K562 (cell line): ENCODE results near the gene GSTM1. TPM values are rescaled to one million over a fixed set of nuclear protein-coding genes. Genes with fewer than 3 reads are reported as not detected.

Experiments
- ATAC-seq: fragments of 200-7000 bp; cut with Tn5 transposase; 3 replicates; pipeline ENCODE4 v1.9.1; 2020; ENCODE audit warnings: moderate library complexity
- BruUV-seq: library from RNA; stranded (reverse); fragments of 400-500 nt; replicated peaks from 2 replicates; lab custom pipeline; 2021; lab: Mats Ljungman, UMichigan
- CTCF ChIA-PET: fragments of 300-600 bp; formaldehyde crosslinking; extraction: SDS; loops from one replicate; lab custom pipeline; 2021; ENCODE audit warnings: low intra/inter-chr PET ratio; lab: Yijun Ruan, JAX
- POLR2A ChIA-PET: fragments of 300-600, 350-650 bp; sonication (Branson Sonifier 250); formaldehyde crosslinking; extraction: SDS; loops from one replicate; lab custom pipeline; 2021; ENCODE audit warnings: antibody characterized with exemption, inconsistent platforms; lab: Yijun Ruan, JAX
- DNase-seq, 4 experiments: peaks; one replicate each; pipeline versions ENCODE4 v3.0.0 to v3.0.0-alpha.2; 2011 to 2018; ENCODE audit warnings: low spot score in 3 of 4, mixed read lengths in 3 of 4; ENCODE audit errors: extremely low read depth in 1 of 4
- FAIRE-seq: peaks from 2 replicates; lab custom pipeline; 2011; peaks lifted over from hg19 to GRCh38; lab: Jason Lieb, UNC
- H2AFZ ChIP-seq: 2 replicates; pipeline ENCODE4 v1.6.0; 2011; ENCODE audit warnings: low read depth, low read length, control low read depth, inconsistent platforms
- H3K27ac ChIP-seq: fragments of 200-600 bp; 3 replicates; pipeline ENCODE4 v1.8.0; 2011; ENCODE audit warnings: low read depth, mild to moderate bottlenecking, control low read depth, inconsistent platforms, low read length, moderate library complexity, mixed read lengths; ENCODE audit errors: extremely low read depth
- H3K27me3 ChIP-seq, 2 experiments: fragments of 300-600 bp in 1 of 2; 2 replicates in 1 of 2; 3 replicates in 1 of 2; pipeline versions ENCODE4 v1.6.0 to v1.8.0; 2011; ENCODE audit warnings: inconsistent platforms in 2 of 2, low read length in 2 of 2, mild to moderate bottlenecking in 1 of 2, mixed read lengths in 1 of 2, moderate library complexity in 1 of 2; ENCODE audit not compliant: control insufficient read depth in 2 of 2, insufficient read depth in 2 of 2
- H3K36me3 ChIP-seq: fragments of 300-600 bp; 3 replicates; pipeline ENCODE4 v1.8.0; 2011; ENCODE audit warnings: mild to moderate bottlenecking, low read length, inconsistent platforms; ENCODE audit not compliant: control insufficient read depth, insufficient read depth
- H3K4me1 ChIP-seq, 2 experiments: fragments of 200-600 bp in 1 of 2; replicated peaks in 1 of 2; 2 replicates in 1 of 2; 3 replicates in 1 of 2; pipeline versions ENCODE4 v1.5.1 to v1.8.0; 2011; ENCODE audit warnings: inconsistent platforms in 2 of 2, low read length in 2 of 2, mild to moderate bottlenecking in 1 of 2, mixed read lengths in 1 of 2, moderate library complexity in 1 of 2; ENCODE audit not compliant: control insufficient read depth in 2 of 2, insufficient read depth in 2 of 2
- H3K4me2 ChIP-seq: 2 replicates; pipeline ENCODE4 v1.6.1; 2011; ENCODE audit warnings: low read length, control low read depth, inconsistent platforms, mixed read lengths; ENCODE audit not compliant: insufficient read depth
- H3K4me3 ChIP-seq: fragments of 200-600 bp; sonication (generic), shearing (Covaris generic); 2 replicates; pipeline ENCODE4 v1.5.1; 2016; ENCODE audit warnings: control low read depth, inconsistent platforms
- H3K79me2 ChIP-seq: fragments of 200-600 bp; 3 replicates; pipeline ENCODE4 v1.8.0; 2011; ENCODE audit warnings: low read length, inconsistent platforms; ENCODE audit not compliant: control insufficient read depth, insufficient read depth
- H3K9ac ChIP-seq, 2 experiments: 2 replicates each; pipeline versions ENCODE4 v1.6.0 to v1.6.1; 2011; ENCODE audit warnings: low read depth in 2 of 2, low read length in 2 of 2, control low read depth in 1 of 2, inconsistent platforms in 1 of 2, mild to moderate bottlenecking in 1 of 2, mixed read lengths in 1 of 2; ENCODE audit not compliant: insufficient read depth in 1 of 2
- H3K9me1 ChIP-seq: one replicate; pipeline ENCODE4 v1.6.0; 2011; ENCODE audit warnings: inconsistent platforms, mild to moderate bottlenecking, low read length, moderate library complexity; ENCODE audit not compliant: control insufficient read depth, insufficient read depth
- H3K9me3 ChIP-seq: replicated peaks from 2 replicates; pipeline ENCODE4 v1.5.1; 2011; ENCODE audit warnings: low read depth, low read length, inconsistent platforms; ENCODE audit not compliant: control insufficient read depth, insufficient read depth
- H4K20me1 ChIP-seq: replicated peaks from 2 replicates; pipeline ENCODE4 v1.6.1; 2011; ENCODE audit warnings: low read length, inconsistent platforms, mixed read lengths; ENCODE audit not compliant: control insufficient read depth, insufficient read depth
- FOXK2 ChIP-seq, 2 experiments: fragments of 450-650 bp; IDR thresholded peaks in 1 of 2; conservative IDR thresholded peaks in 1 of 2; 2 replicates each; pipeline ENCODE4 v1.6.1; 2016; ENCODE audit warnings: low read depth in 2 of 2, mild to moderate bottlenecking in 1 of 2
- HDAC3 ChIP-seq: fragments of 450-650 bp; IDR thresholded peaks from 2 replicates; pipeline ENCODE4 v1.6.1; 2018; ENCODE audit warnings: borderline replicate concordance, mild to moderate bottlenecking, moderate library complexity; ENCODE audit not compliant: partially characterized antibody
- NUFIP1 ChIP-seq: fragments of 450-650 bp; IDR thresholded peaks from 2 replicates; pipeline ENCODE4 v1.6.1; 2018; ENCODE audit not compliant: partially characterized antibody
- SIX5 ChIP-seq, 2 experiments: IDR thresholded peaks; 2 replicates each; pipeline ENCODE4 v1.6.1; 2011; ENCODE audit warnings: low read length in 2 of 2, borderline replicate concordance in 1 of 2, low read depth in 1 of 2, mild to moderate bottlenecking in 1 of 2, moderate library complexity in 1 of 2; ENCODE audit not compliant: insufficient read depth in 1 of 2
- ZBTB1 ChIP-seq: sonication (generic); formaldehyde crosslinking; IDR thresholded peaks from 2 replicates; pipeline ENCODE4 v1.8.1; 2023; ENCODE audit warnings: missing genetic modification reagents, low read depth, mild to moderate bottlenecking, borderline replicate concordance
- ZEB2 ChIP-seq: fragments of 450-650 bp; IDR thresholded peaks from 2 replicates; pipeline ENCODE4 v1.6.1; 2016
- WGBS: fragments of 100-300 bp; shearing (Covaris generic); methylation state at CpG from one replicate; pipeline ENCODE4 v1.1.6; 2016; ENCODE audit warnings: low coverage, mixed read lengths; ENCODE audit not compliant: insufficient coverage; ENCODE audit errors: missing lambda C conversion rate; 5-methylcytosine and 5-hydroxymethylcytosine counted together
- in situ Hi-C: fragments of 300-500 bp; cut with MboI; formaldehyde crosslinking; loops from 4 replicates; pipeline ENCODE4 v1.15.0; 2018; ENCODE audit warnings: inconsistent platforms, mixed read lengths
- intact Hi-C: fragments of 100-400 bp; cut with micrococcal nuclease; formaldehyde crosslinking; loops from 2 replicates; pipeline ENCODE4 v1.14.2; 2022
- polyA plus RNA-seq, 8 experiments: library from polyadenylated mRNA; depleted of rRNA in 4 of 8; stranded (reverse) in 5 of 8; unstranded in 3 of 8; fragments of >200 nt; fragmentation: Nextera tagmentation in 2 of 8; fragmentation: Illumina TruSeq in 1 of 8; extraction: Ambion mirVana in 2 of 8; extraction: Trizol in 1 of 8; gene quantifications; 2 replicates each; pipeline versions ENCODE4 v1.2.1 to v1.2.3, GENCODE V29; 2011 to 2014; ENCODE audit warnings: inconsistent platforms in 1 of 8, missing spikeins in 1 of 8
- total RNA-seq, 7 experiments: library from RNA; depleted of rRNA in 6 of 7; stranded (reverse); fragments of >200 nt in 6 of 7; fragmentation: Illumina TruSeq in 2 of 7; extraction: Trizol in 2 of 7; gene quantifications; 2 replicates each; pipeline versions ENCODE4 v1.2.1 to v1.2.3, GENCODE V29; 2011 to 2021; ENCODE audit warnings: low replicate concordance in 1 of 7
- TF ChIP-seq, protein P1 (sequence below): sonication (generic); formaldehyde crosslinking; IDR thresholded peaks from 2 replicates; pipeline ENCODE4 v1.8.1; 2023; ENCODE audit warnings: missing genetic modification reagents, mild to moderate bottlenecking, borderline replicate concordance
- TF ChIP-seq, protein P2 (sequence below), 2 experiments: IDR thresholded peaks; 2 replicates each; pipeline ENCODE4 v1.6.1; 2012; ENCODE audit warnings: improper control_type of control experiment in 2 of 2, low read depth in 2 of 2, low read length in 2 of 2, borderline replicate concordance in 1 of 2
- TF ChIP-seq, protein P3 (sequence below): fragments of 450-650 bp; formaldehyde crosslinking; IDR thresholded peaks from 2 replicates; pipeline ENCODE4 v1.4.0; 2020; ENCODE audit warnings: mild to moderate bottlenecking, mixed read lengths

Gene GSTM1
- total and polyA plus RNA-seq, 9 of the 15 experiments (the other 6 are each of a cell fraction or from before 2014, with no cell fraction given): not detected

DNA sequence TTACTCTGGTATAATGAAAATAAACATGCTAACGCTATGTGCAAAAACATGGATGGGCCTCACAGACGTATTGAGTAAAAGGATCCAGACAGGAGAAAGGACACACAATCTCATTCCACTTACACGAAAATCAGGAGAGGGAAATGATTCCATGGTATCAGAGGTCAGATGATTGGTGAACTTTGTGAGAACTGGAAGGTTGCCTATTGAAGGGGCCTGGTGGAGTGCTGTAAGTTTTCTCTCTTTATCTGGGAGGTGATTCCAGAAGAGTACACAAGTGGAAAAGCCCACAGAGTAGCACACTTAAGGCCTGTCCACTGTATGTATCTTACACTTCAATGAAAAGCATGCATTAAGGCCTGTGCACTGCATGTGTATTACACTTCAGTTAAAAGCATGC lies 10.2 kb upstream of the GSTM1 start:
- no TSS peak for BruUV-seq
- H3K9me1 ChIP-seq: no peaks in the 10 kb centered on the region
- no peak overlapping the region for H2AFZ ChIP-seq
- no peaks in the 10 kb centered on the region for H3K36me3 ChIP-seq
- no peaks in the 10 kb centered on the region for H3K9me3 ChIP-seq
- no peak overlapping the region for H3K4me3 ChIP-seq
- in situ Hi-C loops (loop anchor here (5.0 kb wide), 1 partner anchor 40 kb away; no protein-coding TSS in a partner anchor), intact Hi-C loops (no loop called here)
- WGBS: 14% methylated on average over 3 of the region's 3 CpGs
- peaks cover 0 to 2% of the 10 kb centered on the region in 2 experiments; a peak in 1 of 5 replicates for H3K27me3 ChIP-seq
- H3K4me1 ChIP-seq: no peaks in the 10 kb centered on the region
- CTCF ChIA-PET: no interaction called here
- ATAC-seq (no peak), FAIRE-seq (no peak), DNase-seq (peak in 3 of 4 experiments; percentile 0 to 1 (median 0))
- no peaks in the 10 kb centered on the region for H4K20me1 ChIP-seq
- POLR2A ChIA-PET: interaction anchor here (1.1 kb wide), 1 partner anchor 129 kb away, joined by 3 read pairs; the partner anchor contains the start of gene GNAI3
- H3K4me2 ChIP-seq: no peak overlapping the region
- no peaks in the 10 kb centered on the region for H3K79me2 ChIP-seq
- no peak overlapping the region for H3K9ac ChIP-seq
- H3K27ac ChIP-seq: no peak overlapping the region
- TF ChIP-seq ZEB2 (no peak), FOXK2 (conservative IDR thresholded peaks at IDR 0.05 in 1 of 2, IDR thresholded peaks at IDR 0.05 in 1 of 2; ENCODE audit: low read depth in 2 of 2) (no peak), HDAC3 (no peak), SIX5 (IDR thresholded peaks at IDR 0.05; ENCODE audit: borderline replicate concordance in 1 of 2, insufficient read depth in 1 of 2, low read depth in 1 of 2, low read length in 2 of 2) (no peak), NUFIP1 (no peak), ZBTB1 (no peak)
- TF ChIP-seq, protein P1, sequence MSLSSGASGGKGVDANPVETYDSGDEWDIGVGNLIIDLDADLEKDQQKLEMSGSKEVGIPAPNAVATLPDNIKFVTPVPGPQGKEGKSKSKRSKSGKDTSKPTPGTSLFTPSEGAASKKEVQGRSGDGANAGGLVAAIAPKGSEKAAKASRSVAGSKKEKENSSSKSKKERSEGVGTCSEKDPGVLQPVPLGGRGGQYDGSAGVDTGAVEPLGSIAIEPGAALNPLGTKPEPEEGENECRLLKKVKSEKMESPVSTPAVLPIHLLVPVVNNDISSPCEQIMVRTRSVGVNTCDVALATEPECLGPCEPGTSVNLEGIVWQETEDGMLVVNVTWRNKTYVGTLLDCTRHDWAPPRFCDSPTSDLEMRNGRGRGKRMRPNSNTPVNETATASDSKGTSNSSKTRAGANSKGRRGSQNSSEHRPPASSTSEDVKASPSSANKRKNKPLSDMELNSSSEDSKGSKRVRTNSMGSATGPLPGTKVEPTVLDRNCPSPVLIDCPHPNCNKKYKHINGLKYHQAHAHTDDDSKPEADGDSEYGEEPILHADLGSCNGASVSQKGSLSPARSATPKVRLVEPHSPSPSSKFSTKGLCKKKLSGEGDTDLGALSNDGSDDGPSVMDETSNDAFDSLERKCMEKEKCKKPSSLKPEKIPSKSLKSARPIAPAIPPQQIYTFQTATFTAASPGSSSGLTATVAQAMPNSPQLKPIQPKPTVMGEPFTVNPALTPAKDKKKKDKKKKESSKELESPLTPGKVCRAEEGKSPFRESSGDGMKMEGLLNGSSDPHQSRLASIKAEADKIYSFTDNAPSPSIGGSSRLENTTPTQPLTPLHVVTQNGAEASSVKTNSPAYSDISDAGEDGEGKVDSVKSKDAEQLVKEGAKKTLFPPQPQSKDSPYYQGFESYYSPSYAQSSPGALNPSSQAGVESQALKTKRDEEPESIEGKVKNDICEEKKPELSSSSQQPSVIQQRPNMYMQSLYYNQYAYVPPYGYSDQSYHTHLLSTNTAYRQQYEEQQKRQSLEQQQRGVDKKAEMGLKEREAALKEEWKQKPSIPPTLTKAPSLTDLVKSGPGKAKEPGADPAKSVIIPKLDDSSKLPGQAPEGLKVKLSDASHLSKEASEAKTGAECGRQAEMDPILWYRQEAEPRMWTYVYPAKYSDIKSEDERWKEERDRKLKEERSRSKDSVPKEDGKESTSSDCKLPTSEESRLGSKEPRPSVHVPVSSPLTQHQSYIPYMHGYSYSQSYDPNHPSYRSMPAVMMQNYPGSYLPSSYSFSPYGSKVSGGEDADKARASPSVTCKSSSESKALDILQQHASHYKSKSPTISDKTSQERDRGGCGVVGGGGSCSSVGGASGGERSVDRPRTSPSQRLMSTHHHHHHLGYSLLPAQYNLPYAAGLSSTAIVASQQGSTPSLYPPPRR: no peak
- TF ChIP-seq, protein P2, sequence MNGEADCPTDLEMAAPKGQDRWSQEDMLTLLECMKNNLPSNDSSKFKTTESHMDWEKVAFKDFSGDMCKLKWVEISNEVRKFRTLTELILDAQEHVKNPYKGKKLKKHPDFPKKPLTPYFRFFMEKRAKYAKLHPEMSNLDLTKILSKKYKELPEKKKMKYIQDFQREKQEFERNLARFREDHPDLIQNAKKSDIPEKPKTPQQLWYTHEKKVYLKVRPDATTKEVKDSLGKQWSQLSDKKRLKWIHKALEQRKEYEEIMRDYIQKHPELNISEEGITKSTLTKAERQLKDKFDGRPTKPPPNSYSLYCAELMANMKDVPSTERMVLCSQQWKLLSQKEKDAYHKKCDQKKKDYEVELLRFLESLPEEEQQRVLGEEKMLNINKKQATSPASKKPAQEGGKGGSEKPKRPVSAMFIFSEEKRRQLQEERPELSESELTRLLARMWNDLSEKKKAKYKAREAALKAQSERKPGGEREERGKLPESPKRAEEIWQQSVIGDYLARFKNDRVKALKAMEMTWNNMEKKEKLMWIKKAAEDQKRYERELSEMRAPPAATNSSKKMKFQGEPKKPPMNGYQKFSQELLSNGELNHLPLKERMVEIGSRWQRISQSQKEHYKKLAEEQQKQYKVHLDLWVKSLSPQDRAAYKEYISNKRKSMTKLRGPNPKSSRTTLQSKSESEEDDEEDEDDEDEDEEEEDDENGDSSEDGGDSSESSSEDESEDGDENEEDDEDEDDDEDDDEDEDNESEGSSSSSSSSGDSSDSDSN (IDR thresholded peaks at IDR 0.05; ENCODE audit: borderline replicate concordance in 1 of 2, low read depth in 2 of 2, low read length in 2 of 2): no peak
- TF ChIP-seq, protein P3, sequence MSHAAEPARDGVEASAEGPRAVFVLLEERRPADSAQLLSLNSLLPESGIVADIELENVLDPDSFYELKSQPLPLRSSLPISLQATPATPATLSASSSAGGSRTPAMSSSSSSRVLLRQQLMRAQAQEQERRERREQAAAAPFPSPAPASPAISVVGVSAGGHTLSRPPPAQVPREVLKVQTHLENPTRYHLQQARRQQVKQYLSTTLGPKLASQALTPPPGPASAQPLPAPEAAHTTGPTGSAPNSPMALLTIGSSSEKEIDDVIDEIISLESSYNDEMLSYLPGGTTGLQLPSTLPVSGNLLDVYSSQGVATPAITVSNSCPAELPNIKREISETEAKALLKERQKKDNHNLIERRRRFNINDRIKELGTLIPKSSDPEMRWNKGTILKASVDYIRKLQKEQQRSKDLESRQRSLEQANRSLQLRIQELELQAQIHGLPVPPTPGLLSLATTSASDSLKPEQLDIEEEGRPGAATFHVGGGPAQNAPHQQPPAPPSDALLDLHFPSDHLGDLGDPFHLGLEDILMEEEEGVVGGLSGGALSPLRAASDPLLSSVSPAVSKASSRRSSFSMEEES: no peak
